ENCODE results near the gene ZNF260. TPM values are rescaled to one million over a fixed set of nuclear protein-coding genes. Genes with fewer than 3 reads are reported as not detected.

Gene ZNF260
- total RNA-seq, 1 experiment from 2014 or later = 25.2 TPM

GRCh38 chr19:36524617-36525016 is 3.5 kb downstream of the ZNF260 start:
- Histone ChIP-seq H3K4me3 (ENCODE audit: low read depth in 2 of 2, low read length in 2 of 2) (no peak overlapping the region), H3K27ac (ENCODE audit: low read length) (no peak overlapping the region), H3K4me1 (ENCODE audit: control insufficient read depth, insufficient read depth, low read length) (peaks cover 4% of the 10 kb centered on the region; the same call in 1 of the 2 replicates), H3K27me3 (ENCODE audit: control insufficient read depth, insufficient read depth, low read length) (no peaks in the 10 kb centered on the region), H3K36me3 (ENCODE audit: control insufficient read depth, insufficient read depth, low read length) (peaks cover 9% of the 10 kb centered on the region; the same call in 1 of the 2 replicates), H3K9me3 (ENCODE audit: control insufficient read depth, insufficient read depth, low read depth, low read length) (peaks cover 50% of the 10 kb centered on the region)
- POLR2A ChIA-PET = no interaction called here
- in situ Hi-C loops (cut with HindIII; ENCODE audit: low pct_unique_long_range_greater_than_20kb, low sequenced_read_pairs) = no loop called here
- no peak for TF ChIP-seq POLR2AphosphoS5 (IDR thresholded peaks at IDR 0.05; ENCODE audit: low read depth, low read length)
- TF ChIP-seq REST (IDR thresholded peaks at IDR 0.05; ENCODE audit: insufficient read depth in 1 of 2, low read depth in 2 of 2, low read length in 1 of 2) = no peak
- intact Hi-C loops (cut with micrococcal nuclease; ENCODE audit: unreplicated experiment) = no loop called here
- CTCF ChIA-PET = no interaction called here
- ATAC-seq = no peak
- no peak for DNase-seq (ENCODE audit: low read depth, low spot score)
- BruUV-seq (replicated peaks) = TSS peak; percentile 29

- no peak overlapping the region for H3K4me3 ChIP-seq (ENCODE audit: low read depth in 2 of 2, low read length in 2 of 2)
- peaks cover 16% of the 10 kb centered on the region; the same call in 1 of the 2 replicates for H3K36me3 ChIP-seq (ENCODE audit: control insufficient read depth, insufficient read depth, low read length)
- H3K4me1 ChIP-seq (ENCODE audit: control insufficient read depth, insufficient read depth, low read length) = no peaks in the 10 kb centered on the region
- CTCF ChIA-PET = no interaction called here
- no peak for DNase-seq (ENCODE audit: low read depth, low spot score)
- POLR2A ChIA-PET = no interaction called here
- H3K27me3 ChIP-seq (ENCODE audit: control insufficient read depth, insufficient read depth, low read length) = no peaks in the 10 kb centered on the region
- in situ Hi-C loops (cut with HindIII; ENCODE audit: low pct_unique_long_range_greater_than_20kb, low sequenced_read_pairs) (no loop called here), intact Hi-C loops (cut with micrococcal nuclease; ENCODE audit: unreplicated experiment) (no loop called here)
- no peak for TF ChIP-seq CTCF (IDR thresholded peaks at IDR 0.05)
- no peak for TF ChIP-seq POLR2AphosphoS5 (IDR thresholded peaks at IDR 0.05; ENCODE audit: low read depth, low read length)
- no peak for TF ChIP-seq REST (IDR thresholded peaks at IDR 0.05; ENCODE audit: insufficient read depth in 1 of 2, low read depth in 2 of 2, low read length in 1 of 2)
- no peak for TF ChIP-seq SIN3A (IDR thresholded peaks at IDR 0.05; ENCODE audit: borderline replicate concordance, insufficient read depth, low read depth, low read length)
- no peak for TF ChIP-seq TCF7L2 (IDR thresholded peaks at IDR 0.05; ENCODE audit: low read depth, low read length)
- no TSS peak for BruUV-seq (replicated peaks)
- H3K9me3 ChIP-seq (ENCODE audit: control insufficient read depth, insufficient read depth, low read depth, low read length) = peaks cover 90% of the 10 kb centered on the region
- no peak overlapping the region for H3K27ac ChIP-seq (ENCODE audit: low read length)
- ATAC-seq = no peak
Measured at GRCh38 chr19:36514012-36514612, 14.0 kb downstream of the ZNF260 start.
